Neural cell (in vitro differentiated cells): ENCODE results near the gene IDI1.

Experiments
- EZH2 ChIP-seq: fragments of 200-600, 300-800 bp; shearing (Covaris generic), sonication (generic); IDR thresholded peaks from 2 replicates; pipeline ENCODE4 v1.6.1; 2014; ENCODE audit warnings: antibody characterized with exemption, low read length, borderline replicate concordance, mild to moderate bottlenecking; ENCODE audit not compliant: insufficient read depth, poor library complexity, severe bottlenecking
- MXI1 ChIP-seq: fragments of 450-650 bp; conservative IDR thresholded peaks from 2 replicates; pipeline ENCODE4 v1.6.1; 2014; ENCODE audit warnings: antibody characterized with exemption, mild to moderate bottlenecking; ENCODE audit not compliant: poor library complexity, severe bottlenecking
- SMC3 ChIP-seq: fragments of 450-650 bp; conservative IDR thresholded peaks from 2 replicates; pipeline ENCODE4 v1.6.1; 2014; ENCODE audit warnings: antibody characterized with exemption, mild to moderate bottlenecking, moderate library complexity; ENCODE audit not compliant: poor library complexity
- TAF1 ChIP-seq: IDR thresholded peaks from 2 replicates; pipeline ENCODE4 v1.6.1; 2012; ENCODE audit warnings: low read depth
- TF ChIP-seq, protein P1 (sequence below): fragments of 450-650 bp; IDR thresholded peaks from 2 replicates; pipeline ENCODE4 v1.5.1; 2014; ENCODE audit warnings: antibody characterized with exemption, mild to moderate bottlenecking, moderate library complexity; ENCODE audit not compliant: poor library complexity, severe bottlenecking
- TF ChIP-seq, protein P2 (sequence below): IDR thresholded peaks from 2 replicates; pipeline ENCODE4 v1.6.1; 2012; ENCODE audit warnings: borderline replicate concordance

DNA sequence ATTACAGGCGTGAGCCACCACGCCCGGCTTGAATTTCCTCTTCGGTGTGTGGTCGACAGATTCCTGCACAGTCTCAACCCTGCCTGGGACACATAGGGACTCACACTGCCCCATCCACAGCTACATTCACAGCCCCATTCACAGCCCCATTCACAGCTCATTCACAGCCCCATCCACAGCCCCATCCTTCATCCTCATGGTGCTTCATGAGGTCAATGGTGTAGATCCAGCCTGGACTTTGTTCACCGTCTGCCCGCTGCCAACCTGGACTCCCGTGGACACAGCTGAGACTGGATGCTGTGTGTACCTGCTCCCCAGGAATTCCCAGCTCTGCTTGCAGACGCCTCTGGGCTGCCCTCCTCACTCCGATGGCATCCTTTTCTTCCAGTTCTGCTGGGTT is 28.5 kb downstream of the IDI1 start:
- TF ChIP-seq, protein P1, sequence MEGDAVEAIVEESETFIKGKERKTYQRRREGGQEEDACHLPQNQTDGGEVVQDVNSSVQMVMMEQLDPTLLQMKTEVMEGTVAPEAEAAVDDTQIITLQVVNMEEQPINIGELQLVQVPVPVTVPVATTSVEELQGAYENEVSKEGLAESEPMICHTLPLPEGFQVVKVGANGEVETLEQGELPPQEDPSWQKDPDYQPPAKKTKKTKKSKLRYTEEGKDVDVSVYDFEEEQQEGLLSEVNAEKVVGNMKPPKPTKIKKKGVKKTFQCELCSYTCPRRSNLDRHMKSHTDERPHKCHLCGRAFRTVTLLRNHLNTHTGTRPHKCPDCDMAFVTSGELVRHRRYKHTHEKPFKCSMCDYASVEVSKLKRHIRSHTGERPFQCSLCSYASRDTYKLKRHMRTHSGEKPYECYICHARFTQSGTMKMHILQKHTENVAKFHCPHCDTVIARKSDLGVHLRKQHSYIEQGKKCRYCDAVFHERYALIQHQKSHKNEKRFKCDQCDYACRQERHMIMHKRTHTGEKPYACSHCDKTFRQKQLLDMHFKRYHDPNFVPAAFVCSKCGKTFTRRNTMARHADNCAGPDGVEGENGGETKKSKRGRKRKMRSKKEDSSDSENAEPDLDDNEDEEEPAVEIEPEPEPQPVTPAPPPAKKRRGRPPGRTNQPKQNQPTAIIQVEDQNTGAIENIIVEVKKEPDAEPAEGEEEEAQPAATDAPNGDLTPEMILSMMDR = no peak
- TF ChIP-seq EZH2 (no peak), MXI1 (no peak), SMC3 (no peak), TAF1 (no peak)
- TF ChIP-seq, protein P2, sequence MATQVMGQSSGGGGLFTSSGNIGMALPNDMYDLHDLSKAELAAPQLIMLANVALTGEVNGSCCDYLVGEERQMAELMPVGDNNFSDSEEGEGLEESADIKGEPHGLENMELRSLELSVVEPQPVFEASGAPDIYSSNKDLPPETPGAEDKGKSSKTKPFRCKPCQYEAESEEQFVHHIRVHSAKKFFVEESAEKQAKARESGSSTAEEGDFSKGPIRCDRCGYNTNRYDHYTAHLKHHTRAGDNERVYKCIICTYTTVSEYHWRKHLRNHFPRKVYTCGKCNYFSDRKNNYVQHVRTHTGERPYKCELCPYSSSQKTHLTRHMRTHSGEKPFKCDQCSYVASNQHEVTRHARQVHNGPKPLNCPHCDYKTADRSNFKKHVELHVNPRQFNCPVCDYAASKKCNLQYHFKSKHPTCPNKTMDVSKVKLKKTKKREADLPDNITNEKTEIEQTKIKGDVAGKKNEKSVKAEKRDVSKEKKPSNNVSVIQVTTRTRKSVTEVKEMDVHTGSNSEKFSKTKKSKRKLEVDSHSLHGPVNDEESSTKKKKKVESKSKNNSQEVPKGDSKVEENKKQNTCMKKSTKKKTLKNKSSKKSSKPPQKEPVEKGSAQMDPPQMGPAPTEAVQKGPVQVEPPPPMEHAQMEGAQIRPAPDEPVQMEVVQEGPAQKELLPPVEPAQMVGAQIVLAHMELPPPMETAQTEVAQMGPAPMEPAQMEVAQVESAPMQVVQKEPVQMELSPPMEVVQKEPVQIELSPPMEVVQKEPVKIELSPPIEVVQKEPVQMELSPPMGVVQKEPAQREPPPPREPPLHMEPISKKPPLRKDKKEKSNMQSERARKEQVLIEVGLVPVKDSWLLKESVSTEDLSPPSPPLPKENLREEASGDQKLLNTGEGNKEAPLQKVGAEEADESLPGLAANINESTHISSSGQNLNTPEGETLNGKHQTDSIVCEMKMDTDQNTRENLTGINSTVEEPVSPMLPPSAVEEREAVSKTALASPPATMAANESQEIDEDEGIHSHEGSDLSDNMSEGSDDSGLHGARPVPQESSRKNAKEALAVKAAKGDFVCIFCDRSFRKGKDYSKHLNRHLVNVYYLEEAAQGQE = no peak
